ENCODE measurements around the gene TBL2.

GRCh38 chr7:73533742-73534141 is 44.6 kb downstream of the TBL2 start:
- TF ChIP-seq CTCF (IDR thresholded peaks at IDR 0.05; ENCODE audit: low read depth, low read length), result no peak
- no peak for TF ChIP-seq EZH2phosphoT487 (IDR thresholded peaks at IDR 0.05; ENCODE audit: low read depth)
